ENCODE data around the gene SMTNL1. TPM values are rescaled to one million over a fixed set of nuclear protein-coding genes. Genes with fewer than 3 reads are reported as not detected.

Gene SMTNL1
- polyA plus RNA-seq, 1 experiment = not detected

DNA sequence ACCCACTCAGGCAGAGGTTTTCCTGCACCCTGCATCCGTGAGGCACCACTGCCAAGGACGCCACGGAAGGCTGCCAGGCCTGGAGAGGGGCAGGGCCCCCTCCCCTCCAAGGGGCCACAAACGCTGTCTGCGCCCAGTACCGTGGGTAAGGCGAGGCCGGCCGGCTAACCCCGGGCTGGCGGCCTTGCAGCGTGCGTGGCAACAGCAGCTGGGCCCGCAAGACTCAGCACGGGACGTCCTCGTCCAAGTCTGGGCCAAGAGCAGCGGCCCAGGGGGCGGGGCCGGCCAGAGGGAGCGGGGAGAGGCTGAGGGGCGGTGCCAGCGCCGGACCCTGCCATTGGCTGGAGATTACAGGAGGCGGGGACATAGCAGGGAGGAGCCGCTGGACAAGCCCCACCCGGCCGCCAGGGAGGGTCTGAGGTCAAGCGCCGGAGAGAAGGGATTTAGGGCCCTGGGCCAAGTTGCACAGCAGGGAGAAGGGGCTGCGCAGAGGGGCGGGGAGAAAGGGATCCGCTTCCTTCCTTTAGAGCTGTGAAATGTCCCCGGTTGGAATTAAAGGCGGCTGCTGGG lies 37.9 kb upstream of the SMTNL1 start:
- DNase-seq (ENCODE audit: low read depth) = peak; percentile 52
- CTCF ChIA-PET = interaction anchor here (0.6 to 15.7 kb wide), 6 partner anchors 12 to 41 kb away, joined by 3 to 169 read pairs (median 4); partner anchors contain the start of gene SLC43A1

DNA sequence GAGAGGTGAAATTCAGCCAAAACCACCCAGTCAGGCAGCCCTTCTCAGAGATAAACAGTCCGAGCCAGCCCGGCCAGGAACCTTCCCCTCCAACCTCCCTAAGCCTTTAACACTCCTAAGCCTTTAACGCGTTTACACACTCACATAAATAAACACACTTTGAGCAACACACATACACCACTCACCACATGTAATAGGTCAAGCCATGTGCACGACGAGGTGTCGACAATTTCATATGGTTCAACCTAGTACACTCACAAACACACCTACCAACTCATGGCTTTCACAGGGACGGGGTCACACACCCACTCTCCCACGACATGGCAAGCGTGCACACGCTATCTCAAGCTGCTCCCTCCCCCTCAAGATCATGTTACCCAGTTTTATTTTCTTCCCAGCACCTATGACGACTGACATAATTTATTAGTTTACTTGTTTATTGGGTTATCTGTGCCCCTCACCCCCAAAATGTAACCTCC lies 37.4 kb upstream of the SMTNL1 start:
- DNase-seq (ENCODE audit: low read depth) = no peak
- CTCF ChIA-PET = interaction anchor here (0.6 to 15.7 kb wide), 7 partner anchors 12 to 42 kb away, joined by 3 to 169 read pairs (median 4); partner anchors contain the start of gene SLC43A1
- POLR2A ChIA-PET = interaction anchor here (0.6 kb wide), 1 partner anchor 11 kb away, joined by 6 read pairs; no protein-coding TSS in a partner anchor
- TF ChIP-seq, protein P1, sequence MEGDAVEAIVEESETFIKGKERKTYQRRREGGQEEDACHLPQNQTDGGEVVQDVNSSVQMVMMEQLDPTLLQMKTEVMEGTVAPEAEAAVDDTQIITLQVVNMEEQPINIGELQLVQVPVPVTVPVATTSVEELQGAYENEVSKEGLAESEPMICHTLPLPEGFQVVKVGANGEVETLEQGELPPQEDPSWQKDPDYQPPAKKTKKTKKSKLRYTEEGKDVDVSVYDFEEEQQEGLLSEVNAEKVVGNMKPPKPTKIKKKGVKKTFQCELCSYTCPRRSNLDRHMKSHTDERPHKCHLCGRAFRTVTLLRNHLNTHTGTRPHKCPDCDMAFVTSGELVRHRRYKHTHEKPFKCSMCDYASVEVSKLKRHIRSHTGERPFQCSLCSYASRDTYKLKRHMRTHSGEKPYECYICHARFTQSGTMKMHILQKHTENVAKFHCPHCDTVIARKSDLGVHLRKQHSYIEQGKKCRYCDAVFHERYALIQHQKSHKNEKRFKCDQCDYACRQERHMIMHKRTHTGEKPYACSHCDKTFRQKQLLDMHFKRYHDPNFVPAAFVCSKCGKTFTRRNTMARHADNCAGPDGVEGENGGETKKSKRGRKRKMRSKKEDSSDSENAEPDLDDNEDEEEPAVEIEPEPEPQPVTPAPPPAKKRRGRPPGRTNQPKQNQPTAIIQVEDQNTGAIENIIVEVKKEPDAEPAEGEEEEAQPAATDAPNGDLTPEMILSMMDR (IDR thresholded peaks at IDR 0.05; ENCODE audit: insufficient read depth, low read depth, low read length) = no peak
- no peak overlapping the region for H3K4me3 ChIP-seq (ENCODE audit: low read depth, low read length)
- no peaks in the 10 kb centered on the region for H3K27me3 ChIP-seq (ENCODE audit: control insufficient read depth, insufficient read depth, low read length)
- H3K36me3 ChIP-seq (ENCODE audit: control insufficient read depth, insufficient read depth, low read length) = peaks cover 10% of the 10 kb centered on the region

More for the DNA sequence above, 37.9 kb upstream of the SMTNL1 start:
- H3K27me3 ChIP-seq (ENCODE audit: control insufficient read depth, insufficient read depth, low read length) = no peaks in the 10 kb centered on the region
- H3K36me3 ChIP-seq (ENCODE audit: control insufficient read depth, insufficient read depth, low read length) = peaks cover 10% of the 10 kb centered on the region
- TF ChIP-seq, protein P1 (IDR thresholded peaks at IDR 0.05; ENCODE audit: insufficient read depth, low read depth, low read length) = no peak
- no peak overlapping the region for H3K4me3 ChIP-seq (ENCODE audit: low read depth, low read length)
- POLR2A ChIA-PET = no interaction called here

DNA sequence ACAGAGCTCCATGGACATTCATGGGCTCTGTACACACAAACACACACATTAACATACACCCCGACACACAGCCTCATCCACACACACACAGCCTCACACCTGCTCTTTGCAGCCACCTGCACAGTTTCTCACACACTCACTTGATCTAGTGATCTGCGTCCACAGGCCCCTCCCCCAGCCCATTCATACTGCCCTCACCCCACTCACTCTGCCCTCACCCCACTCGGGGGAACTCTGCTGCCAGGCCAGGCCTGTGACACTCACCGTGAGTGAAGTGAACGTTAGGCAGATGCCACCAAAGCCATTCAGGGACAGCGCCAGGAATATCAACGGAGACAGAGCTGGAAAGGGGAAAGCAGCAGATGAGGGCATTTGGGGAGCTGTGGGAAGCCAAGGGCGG lies 36.9 kb upstream of the SMTNL1 start:
- Histone ChIP-seq H3K4me3 (ENCODE audit: low read depth, low read length) (no peak overlapping the region), H3K27me3 (ENCODE audit: control insufficient read depth, insufficient read depth, low read length) (no peaks in the 10 kb centered on the region), H3K36me3 (ENCODE audit: control insufficient read depth, insufficient read depth, low read length) (peaks cover 10% of the 10 kb centered on the region)
- no peak for DNase-seq (ENCODE audit: low read depth)
- TF ChIP-seq, protein P1 (IDR thresholded peaks at IDR 0.05; ENCODE audit: insufficient read depth, low read depth, low read length) = no peak
- ChIA-PET POLR2A (interaction anchor here (0.6 kb wide), 1 partner anchor 10 kb away, joined by 6 read pairs; no protein-coding TSS in a partner anchor), CTCF (interaction anchor here (0.9 to 15.7 kb wide), 6 partner anchors 10 to 68 kb away, joined by 3 to 169 read pairs (median 6); no protein-coding TSS in a partner anchor)

DNA sequence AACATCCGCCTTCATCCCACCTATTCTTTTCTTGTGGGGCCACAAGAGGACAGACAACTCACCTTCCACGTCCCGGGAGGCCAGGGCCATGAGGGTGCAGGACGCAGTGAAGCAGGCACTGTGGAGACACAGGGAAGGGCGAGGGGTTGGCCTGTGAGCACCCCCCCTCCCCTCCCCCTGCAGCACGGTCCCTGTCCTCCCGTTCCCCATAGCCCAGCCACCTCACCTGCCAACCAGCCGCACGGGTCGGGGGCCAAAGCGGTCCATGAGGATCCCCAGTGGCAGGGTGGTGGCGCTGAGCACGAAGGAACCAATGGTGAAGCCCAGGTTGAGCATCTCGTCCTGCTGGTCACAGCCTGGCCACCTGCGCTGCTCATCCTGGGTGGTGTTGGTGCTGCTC lies 36.5 kb upstream of the SMTNL1 start:
- Histone ChIP-seq H3K27me3 (ENCODE audit: control insufficient read depth, insufficient read depth, low read length) (no peaks in the 10 kb centered on the region), H3K4me3 (ENCODE audit: low read depth, low read length) (no peak overlapping the region), H3K36me3 (ENCODE audit: control insufficient read depth, insufficient read depth, low read length) (peaks cover 6% of the 10 kb centered on the region)
- ChIA-PET POLR2A (no interaction called here), CTCF (interaction anchor here (0.9 to 15.7 kb wide), 7 partner anchors 9 to 68 kb away, joined by 3 to 169 read pairs (median 8); no protein-coding TSS in a partner anchor)
- TF ChIP-seq, protein P1 (IDR thresholded peaks at IDR 0.05; ENCODE audit: insufficient read depth, low read depth, low read length) = no peak
- no peak for DNase-seq (ENCODE audit: low read depth)

DNA sequence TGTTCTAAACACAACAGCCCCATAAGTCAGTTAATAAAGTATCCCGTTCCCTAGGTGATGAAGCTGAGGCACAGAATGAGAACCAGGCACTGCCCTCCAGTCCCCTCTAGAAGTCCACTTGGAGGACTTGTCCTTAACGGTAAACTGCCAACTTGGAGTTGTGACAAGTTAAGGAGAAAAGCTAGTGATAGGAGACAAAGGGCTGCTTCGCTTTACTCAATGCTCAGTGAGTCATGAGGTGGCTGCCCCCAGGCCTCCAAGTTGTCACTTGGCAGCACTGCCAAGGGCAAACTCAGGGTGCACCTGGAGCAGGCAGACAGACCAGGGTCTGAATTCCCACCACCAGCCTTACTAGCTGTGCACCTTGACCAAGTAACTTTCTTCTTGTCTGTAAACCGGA lies 35.4 kb upstream of the SMTNL1 start:
- CTCF ChIA-PET = interaction anchor here (2.1 to 15.7 kb wide), 5 partner anchors 9 to 44 kb away, joined by 8 to 169 read pairs (median 20); no protein-coding TSS in a partner anchor
- DNase-seq (ENCODE audit: low read depth) = no peak
- H3K4me3 ChIP-seq (ENCODE audit: low read depth, low read length) = no peak overlapping the region
- peaks cover 3% of the 10 kb centered on the region for H3K36me3 ChIP-seq (ENCODE audit: control insufficient read depth, insufficient read depth, low read length)
- TF ChIP-seq, protein P1 (IDR thresholded peaks at IDR 0.05; ENCODE audit: insufficient read depth, low read depth, low read length) = no peak
- H3K27me3 ChIP-seq (ENCODE audit: control insufficient read depth, insufficient read depth, low read length) = no peaks in the 10 kb centered on the region
- POLR2A ChIA-PET = no interaction called here
